NCI-H82 treated with DMSO at 0.1 percent for 48 hours (cell line): ENCODE measurements around the gene NANOS1.

ENCODE experiments used
- DNase-seq: peaks from one replicate; lab custom pipeline; 2025; ENCODE audit not compliant: unreplicated experiment; lab: John Stamatoyannopoulos, UW

Gene NANOS1

GRCh38 chr10:119029613-119030420 lies at the start of gene NANOS1:
Gene NANOS1 (plus strand): TSS chr10:119029714. CDS start chr10:119029802, 88 bp downstream.
- DNase-seq = no peak

GRCh38 chr10:118980135-118980865 lies 49.2 kb upstream of the NANOS1 start:
- no peak for DNase-seq

- DNase-seq = no peak
Observed at GRCh38 chr10:118980870-118981269, 48.6 kb upstream of the NANOS1 start.

GRCh38 chr10:118981946-118982345 lies 47.6 kb upstream of the NANOS1 start:
- no peak for DNase-seq

GRCh38 chr10:118982366-118982765 lies 47.1 kb upstream of the NANOS1 start:
- no peak for DNase-seq

GRCh38 chr10:118983263-118983662 lies 46.3 kb upstream of the NANOS1 start:
- DNase-seq = no peak

- DNase-seq = no peak
Observed at GRCh38 chr10:118985576-118985975, 43.9 kb upstream of the NANOS1 start.

GRCh38 chr10:118986815-118987790 lies 42.4 kb upstream of the NANOS1 start:
- DNase-seq = no peak

GRCh38 chr10:118990326-118990725 lies 39.2 kb upstream of the NANOS1 start:
- DNase-seq = no peak

- DNase-seq = no peak
Observed at GRCh38 chr10:118992496-118992895, 37.0 kb upstream of the NANOS1 start.

- no peak for DNase-seq
Observed at GRCh38 chr10:118993214-118993613, 36.3 kb upstream of the NANOS1 start.

GRCh38 chr10:118994321-118994720 lies 35.2 kb upstream of the NANOS1 start:
- DNase-seq = no peak

GRCh38 chr10:118995739-118996138 lies 33.8 kb upstream of the NANOS1 start:
- DNase-seq = no peak

GRCh38 chr10:118997379-118997778 lies 32.1 kb upstream of the NANOS1 start:
- no peak for DNase-seq

GRCh38 chr10:118998183-118998582 lies 31.3 kb upstream of the NANOS1 start:
- DNase-seq = no peak

GRCh38 chr10:119001717-119002500 lies 27.6 kb upstream of the NANOS1 start:
- DNase-seq = no peak

GRCh38 chr10:119003572-119004289 lies 25.8 kb upstream of the NANOS1 start:
- no peak for DNase-seq

GRCh38 chr10:119005362-119006043 lies 24.0 kb upstream of the NANOS1 start:
- no peak for DNase-seq
